H1 (cell line): ENCODE measurements around the gene SIX3. TPM values are rescaled to one million over a fixed set of nuclear protein-coding genes. Genes with fewer than 3 reads are reported as not detected.
A peak's percentile ranks its signal among the peaks of the same experiment; 100 is the strongest.

Experiments used
- BRCA1 ChIP-seq: IDR thresholded peaks from 2 replicates; pipeline ENCODE4 v1.6.1; 2012; ENCODE audit warnings: low read depth, low read length, improper control_type of control experiment
- CHD7 ChIP-seq: fragments of 300-600 bp; sonication (generic); IDR thresholded peaks from 2 replicates; pipeline ENCODE4 v1.7.1; 2012; ENCODE audit warnings: low read length, moderate library complexity, mild to moderate bottlenecking, inconsistent platforms; ENCODE audit not compliant: insufficient replicate concordance
- CTCF ChIP-seq, 3 experiments: IDR thresholded peaks; 1 replicate in 2 of 3; 2 replicates in 1 of 3; pipeline versions ENCODE4 v1.5.1 to v1.6.1; 2011; ENCODE audit warnings: low read length in 3 of 3, mild to moderate bottlenecking in 3 of 3, inconsistent platforms in 2 of 3, low read depth in 1 of 3, moderate library complexity in 1 of 3; ENCODE audit not compliant: insufficient read depth in 1 of 3; ENCODE audit errors: control extremely low read depth in 1 of 3
- EP300 ChIP-seq, 2 experiments: IDR thresholded peaks; 1 replicate in 1 of 2; 2 replicates in 1 of 2; pipeline ENCODE4 v1.6.1; 2011 to 2012; ENCODE audit warnings: low read depth in 2 of 2, low read length in 2 of 2, mild to moderate bottlenecking in 2 of 2, borderline replicate concordance in 1 of 2, inconsistent platforms in 1 of 2, moderate library complexity in 1 of 2
- NANOG ChIP-seq: IDR thresholded peaks from 2 replicates; pipeline ENCODE4 v1.6.1; 2011; ENCODE audit warnings: low read length, low read depth, mild to moderate bottlenecking, inconsistent platforms; ENCODE audit not compliant: insufficient read depth, poor library complexity, severe bottlenecking
- RNF2 ChIP-seq: fragments of 200-900, 300-1000 bp; sonication (generic); IDR thresholded peaks from 2 replicates; pipeline ENCODE4 v1.7.1; 2016; ENCODE audit warnings: borderline replicate concordance, low read depth, mild to moderate bottlenecking, antibody characterized with exemption, low read length; ENCODE audit not compliant: poor library complexity, severe bottlenecking; ENCODE audit errors: missing control alignments
- polyA plus RNA-seq, 7 experiments: library from polyadenylated mRNA; depleted of rRNA in 3 of 7; stranded (reverse) in 5 of 7; unstranded in 2 of 7; fragments of >200 nt in 5 of 7; fragments of 200-250 nt in 2 of 7; gene quantifications; 1 replicate in 5 of 7; 2 replicates in 1 of 7; 4 replicates in 1 of 7; pipeline versions ENCODE4 v1.2.1 to v1.2.3, GENCODE V29; 2011 to 2013; ENCODE audit warnings: missing spikeins in 2 of 7, mixed read lengths in 2 of 7
- total RNA-seq: library from RNA; stranded (reverse); fragmentation: NEBNext Ultra II Directional; extraction: Animal tissue kit (Norgen Biotek cat#: 25700); gene quantifications from 2 replicates; pipeline ENCODE4 v1.2.1, GENCODE V29; 2021

The SIX3 gene
- total and polyA plus RNA-seq, 2 of the 8 experiments (the other 6 are each of a cell fraction or from before 2014, with no cell fraction given) = 0.02 to 0.19 TPM

GRCh38 chr2:44932564-44933392, 8.7 kb upstream of the SIX3 start (continued):
- TF ChIP-seq CHD7 = no peak
- no peak for TF ChIP-seq BRCA1
- TF ChIP-seq CTCF (IDR thresholded peaks at IDR 0.05; ENCODE audit: control extremely low read depth in 1 of 3, insufficient read depth in 1 of 3, low read depth in 1 of 3, low read length in 3 of 3) = no peak
- no peak for TF ChIP-seq NANOG
- TF ChIP-seq EP300 (IDR thresholded peaks at IDR 0.05; ENCODE audit: borderline replicate concordance in 1 of 2, low read depth in 2 of 2, low read length in 2 of 2) = no peak
- TF ChIP-seq RNF2 = peak; percentile 6
